LHCN-M2 (cell line): Measurements from ENCODE around the gene USH2A. TPM values are rescaled to one million over a fixed set of nuclear protein-coding genes. Genes with fewer than 3 reads are reported as not detected.
"Not testable (repeated sequence)": the region's sequence is repeated elsewhere in the genome, so short reads cannot be mapped to it uniquely, and the experiment has no call there.

Source experiments
- DNase-seq: peaks from one replicate; pipeline ENCODE4 v3.0.0-alpha.2; 2012; ENCODE audit warnings: low read depth
- total RNA-seq: library from RNA; depleted of rRNA; stranded (reverse); fragments of >200 nt; gene quantifications from 2 replicates; pipeline ENCODE4 v1.2.3, GENCODE V29; 2014

The USH2A gene
- total RNA-seq, 1 experiment from 2014 or later, result under 0.01 TPM

GRCh38 chr1:216410026-216410425, 13.2 kb downstream of the USH2A start:
- DNase-seq, result no peak

GRCh38 chr1:216390956-216391355, 32.3 kb downstream of the USH2A start:
- no peak for DNase-seq

GRCh38 chr1:216389774-216390173, 33.5 kb downstream of the USH2A start:
- no peak for DNase-seq

- no peak for DNase-seq
Observed at GRCh38 chr1:216388558-216388957, 34.7 kb downstream of the USH2A start.

GRCh38 chr1:216387782-216388181, 35.5 kb downstream of the USH2A start:
- DNase-seq, result no peak

- DNase-seq, result no peak
Observed at GRCh38 chr1:216379441-216379840, 43.8 kb downstream of the USH2A start.

GRCh38 chr1:216368249-216368648, 55.0 kb downstream of the USH2A start:
- no peak for DNase-seq

- no peak for DNase-seq
Observed at GRCh38 chr1:216366979-216367378, 56.3 kb downstream of the USH2A start.

GRCh38 chr1:216356945-216357344, 66.3 kb downstream of the USH2A start:
- DNase-seq, result no peak

- no peak for DNase-seq
Observed at GRCh38 chr1:216350186-216350585, 73.1 kb downstream of the USH2A start.

GRCh38 chr1:216346526-216346925, 76.7 kb downstream of the USH2A start:
- DNase-seq, result no peak

GRCh38 chr1:216340542-216340941, 82.7 kb downstream of the USH2A start:
- not testable (repeated sequence) for DNase-seq

- no peak for DNase-seq
Observed at GRCh38 chr1:216332462-216332861, 90.8 kb downstream of the USH2A start.

GRCh38 chr1:216332003-216332402, 91.2 kb downstream of the USH2A start:
- no peak for DNase-seq

GRCh38 chr1:216331211-216331610, 92.0 kb downstream of the USH2A start:
- no peak for DNase-seq

GRCh38 chr1:216330262-216330661, 93.0 kb downstream of the USH2A start:
- DNase-seq, result peak; percentile 20

GRCh38 chr1:216325946-216326345, 97.3 kb downstream of the USH2A start:
- DNase-seq, result no peak

GRCh38 chr1:216325336-216325735, 97.9 kb downstream of the USH2A start:
- DNase-seq, result peak; percentile 18

- DNase-seq, result no peak
Observed at GRCh38 chr1:216323344-216323743, 99.9 kb downstream of the USH2A start.

- DNase-seq, result no peak
Observed at GRCh38 chr1:216314379-216315095, 108.7 kb downstream of the USH2A start.

- peak; percentile 53 for DNase-seq
Observed at GRCh38 chr1:216310776-216311175, 112.5 kb downstream of the USH2A start.

GRCh38 chr1:216306830-216307229, 116.4 kb downstream of the USH2A start:
- no peak for DNase-seq

- no peak for DNase-seq
Observed at GRCh38 chr1:216303690-216304089, 119.6 kb downstream of the USH2A start.

GRCh38 chr1:216293683-216294082, 129.6 kb downstream of the USH2A start:
- peak; percentile 46 for DNase-seq
